Upper lobe of right lung (tissue), 1 donor: ENCODE data around the gene KPNA3. TPM values are rescaled to one million over a fixed set of nuclear protein-coding genes. Genes with fewer than 3 reads are reported as not detected.
"Not testable (repeated sequence)": the region's sequence is repeated elsewhere in the genome, so short reads cannot be mapped to it uniquely, and the experiment has no call there.

Source experiments
- ATAC-seq: fragments of 200-7000 bp; cut with Tn5 transposase; one replicate; pipeline ENCODE4 v1.9.1; 2020; ENCODE audit warnings: mild to moderate bottlenecking, moderate library complexity
- DNase-seq: peaks from one replicate; pipeline ENCODE4 v3.0.0-alpha.2; 2020
- H3K27ac ChIP-seq: fragments of 200-600 bp; one replicate; pipeline ENCODE4 v1.8.0; 2022
- H3K27me3 ChIP-seq: fragments of 200-600 bp; one replicate; pipeline ENCODE4 v1.8.0; 2022; ENCODE audit warnings: mild to moderate bottlenecking
- H3K36me3 ChIP-seq: fragments of 200-600 bp; one replicate; pipeline ENCODE4 v1.8.0; 2022
- H3K4me1 ChIP-seq: fragments of 200-600 bp; one replicate; pipeline ENCODE4 v1.8.0; 2022
- H3K4me3 ChIP-seq: fragments of 200-600 bp; one replicate; pipeline ENCODE4 v1.8.0; 2022; ENCODE audit warnings: mild to moderate bottlenecking
- H3K9me3 ChIP-seq: fragments of 200-600 bp; one replicate; pipeline ENCODE4 v1.8.0; 2022
- CTCF ChIP-seq: fragments of 200-600 bp; IDR thresholded peaks from one replicate; pipeline ENCODE4 v1.8.0; 2022; ENCODE audit warnings: antibody characterized with exemption
- intact Hi-C: fragments of 100-400 bp; cut with DNase I; formaldehyde crosslinking; loops from one replicate; pipeline ENCODE4 v1.11.0; 2022
- total RNA-seq: library from RNA; stranded (reverse); fragmentation: NEBNext Ultra II Directional; extraction: Animal tissue kit (Norgen Biotek cat#: 25700); gene quantifications from one replicate; pipeline ENCODE4 v1.2.1, GENCODE V29; 2021
- donor health status: DM: no; HTN: yes; CAD: no; lungs with severe emphysema.

The KPNA3 gene
- total RNA-seq, 1 donor from 2014 or later, result 35.7 TPM

GRCh38 chr13:49827891-49828290, 35.4 kb upstream of the KPNA3 start:
- Histone ChIP-seq H3K4me1 (no peaks in the 10 kb centered on the region), H3K27me3 (no peaks in the 10 kb centered on the region), H3K27ac (no peak overlapping the region), H3K36me3 (no peaks in the 10 kb centered on the region), H3K9me3 (no peaks in the 10 kb centered on the region), H3K4me3 (no peak overlapping the region)
- TF ChIP-seq CTCF, result no peak
- DNase-seq (no peak), ATAC-seq (no peak)
- intact Hi-C loops, result no loop called here

- DNase-seq (no peak), ATAC-seq (no peak)
- no peaks in the 10 kb centered on the region for H3K9me3 ChIP-seq
- intact Hi-C loops, result no loop called here
- no peak overlapping the region for H3K27ac ChIP-seq
- TF ChIP-seq CTCF, result no peak
- no peak overlapping the region for H3K4me3 ChIP-seq
- H3K36me3 ChIP-seq, result no peaks in the 10 kb centered on the region
- H3K27me3 ChIP-seq, result no peaks in the 10 kb centered on the region
- H3K4me1 ChIP-seq, result no peaks in the 10 kb centered on the region
Observed at GRCh38 chr13:49827336-49827735, 34.9 kb upstream of the KPNA3 start.

- ATAC-seq (no peak), DNase-seq (no peak)
- Histone ChIP-seq H3K4me1 (no peaks in the 10 kb centered on the region), H3K27ac (no peak overlapping the region), H3K27me3 (no peaks in the 10 kb centered on the region), H3K4me3 (no peak overlapping the region), H3K9me3 (no peaks in the 10 kb centered on the region), H3K36me3 (no peaks in the 10 kb centered on the region)
- TF ChIP-seq CTCF, result no peak
- intact Hi-C loops, result no loop called here
Observed at GRCh38 chr13:49821216-49822009, 28.9 kb upstream of the KPNA3 start.

- no peak overlapping the region for H3K27ac ChIP-seq
- ATAC-seq (no peak), DNase-seq (no peak)
- H3K9me3 ChIP-seq, result no peaks in the 10 kb centered on the region
- TF ChIP-seq CTCF, result no peak
- H3K4me1 ChIP-seq, result no peaks in the 10 kb centered on the region
- H3K27me3 ChIP-seq, result no peaks in the 10 kb centered on the region
- H3K36me3 ChIP-seq, result no peaks in the 10 kb centered on the region
- intact Hi-C loops, result no loop called here
- no peak overlapping the region for H3K4me3 ChIP-seq
Observed at GRCh38 chr13:49820591-49821215, 28.2 kb upstream of the KPNA3 start.

- H3K27me3 ChIP-seq, H3K9me3 ChIP-seq, H3K4me3 ChIP-seq, H3K4me1 ChIP-seq, H3K27ac ChIP-seq, H3K36me3 ChIP-seq, ATAC-seq, DNase-seq, intact Hi-C loops: not testable (repeated sequence)
Observed at GRCh38 chr13:49816047-49816446, 23.6 kb upstream of the KPNA3 start.

- no peak for TF ChIP-seq CTCF
- ATAC-seq (no peak), DNase-seq (no peak)
- H3K27ac ChIP-seq, result no peak overlapping the region
- H3K4me3 ChIP-seq, result no peak overlapping the region
- intact Hi-C loops, result no loop called here
- no peaks in the 10 kb centered on the region for H3K9me3 ChIP-seq
- no peaks in the 10 kb centered on the region for H3K27me3 ChIP-seq
- no peaks in the 10 kb centered on the region for H3K4me1 ChIP-seq
- no peaks in the 10 kb centered on the region for H3K36me3 ChIP-seq
Observed at GRCh38 chr13:49814551-49815270, 22.2 kb upstream of the KPNA3 start.
